GM18951 (cell line): ENCODE data around the gene INTS1.

Source experiments
- POLR2A ChIP-seq: IDR thresholded peaks from 4 replicates; pipeline ENCODE4 v1.6.1; 2011; ENCODE audit warnings: mild to moderate bottlenecking; ENCODE audit not compliant: insufficient read length, insufficient read depth; ENCODE audit errors: extremely low read depth
- in situ Hi-C: fragments of 300-500 bp; cut with MboI; formaldehyde crosslinking; loops from one replicate; pipeline ENCODE4 v1.12.0; 2022; ENCODE audit warnings: low sequenced_read_pairs, mixed read lengths, inconsistent platforms; ENCODE audit not compliant: unreplicated experiment

Gene INTS1

DNA sequence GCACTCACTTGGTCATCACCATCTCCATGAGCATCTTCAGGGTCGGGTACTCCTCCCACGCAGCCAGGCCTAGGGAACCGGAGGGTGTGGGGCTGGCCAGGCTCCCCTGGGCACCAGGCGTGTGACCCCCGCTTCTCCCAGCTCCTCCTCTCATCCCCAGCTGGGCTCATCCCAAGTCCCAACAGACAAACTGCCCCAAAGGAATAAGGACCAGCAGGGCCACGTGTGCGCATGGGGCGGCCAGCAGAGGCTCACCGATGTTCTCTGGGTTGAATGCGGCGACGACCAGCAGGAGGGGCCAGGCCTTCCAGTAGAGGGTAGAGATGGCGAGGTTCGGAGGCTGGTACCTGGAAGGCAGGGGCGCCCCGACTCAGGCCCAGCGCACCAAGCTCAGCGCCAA lies 14.9 kb downstream of the INTS1 start:
- in situ Hi-C loops, result no loop called here

DNA sequence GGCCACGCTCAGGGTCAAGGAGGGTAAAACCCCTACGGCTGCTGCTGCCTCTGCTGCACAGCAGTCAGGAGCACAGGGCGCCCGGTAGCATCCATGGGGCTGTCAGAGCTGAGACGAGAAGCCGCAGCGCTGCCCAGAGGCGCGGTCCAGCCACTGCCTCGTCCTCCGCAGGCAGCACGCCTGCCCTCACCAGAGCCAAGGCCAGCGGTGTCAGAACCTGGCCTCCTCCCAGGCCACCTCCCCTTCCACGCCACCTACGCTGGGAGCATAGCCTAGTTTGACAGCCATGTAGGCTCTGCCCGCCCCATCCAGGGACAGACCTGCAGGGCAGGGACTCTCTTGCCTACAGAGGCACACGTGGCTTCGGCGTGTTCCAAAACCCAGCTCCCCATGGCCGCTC lies 16.2 kb downstream of the INTS1 start:
- TF ChIP-seq POLR2A, result no peak
- in situ Hi-C loops, result no loop called here

More for the DNA sequence above, 14.9 kb downstream of the INTS1 start:
- no peak for TF ChIP-seq POLR2A

DNA sequence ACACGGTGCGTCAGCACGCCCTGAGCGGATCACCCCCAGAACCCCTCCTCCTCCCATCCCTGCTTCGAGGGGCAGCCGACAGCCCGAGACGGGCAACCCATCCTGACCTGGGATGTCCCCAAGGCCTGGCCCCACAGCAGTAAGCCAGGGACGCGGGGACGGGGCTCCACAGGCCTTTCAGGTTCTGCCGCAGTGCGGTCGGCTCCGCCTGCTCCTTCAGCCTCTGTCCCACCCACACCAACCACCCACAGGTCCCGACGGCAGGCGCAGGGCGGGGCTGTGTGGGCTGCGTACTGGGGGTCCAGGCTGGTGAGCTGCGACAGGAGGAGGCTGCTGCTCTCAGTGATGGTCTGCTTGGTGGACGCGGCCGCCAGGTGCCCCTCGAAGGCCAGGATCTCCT lies 16.7 kb downstream of the INTS1 start:
- no peak for TF ChIP-seq POLR2A
- in situ Hi-C loops, result no loop called here

DNA sequence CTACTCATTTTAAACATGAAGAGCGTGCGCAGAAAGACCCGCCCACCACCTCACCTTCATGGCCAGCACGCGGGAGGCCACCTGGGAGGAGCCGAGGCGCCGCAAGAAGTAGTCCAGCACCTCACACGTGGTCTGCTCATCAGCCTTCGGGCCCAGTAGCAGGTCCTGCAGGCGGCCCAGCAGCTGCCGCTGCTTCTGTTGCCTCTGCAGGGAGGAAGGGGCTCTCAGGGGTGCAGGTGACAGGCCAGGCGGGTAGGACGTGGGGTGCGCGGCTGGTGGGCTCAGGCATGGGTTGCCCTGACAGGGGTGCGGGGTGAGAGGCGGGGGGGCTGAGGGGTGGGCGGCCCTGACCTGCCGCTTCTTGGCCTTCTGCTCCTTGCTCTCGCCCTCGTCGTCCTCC lies 17.6 kb downstream of the INTS1 start:
- no peak for TF ChIP-seq POLR2A
- in situ Hi-C loops, result no loop called here

DNA sequence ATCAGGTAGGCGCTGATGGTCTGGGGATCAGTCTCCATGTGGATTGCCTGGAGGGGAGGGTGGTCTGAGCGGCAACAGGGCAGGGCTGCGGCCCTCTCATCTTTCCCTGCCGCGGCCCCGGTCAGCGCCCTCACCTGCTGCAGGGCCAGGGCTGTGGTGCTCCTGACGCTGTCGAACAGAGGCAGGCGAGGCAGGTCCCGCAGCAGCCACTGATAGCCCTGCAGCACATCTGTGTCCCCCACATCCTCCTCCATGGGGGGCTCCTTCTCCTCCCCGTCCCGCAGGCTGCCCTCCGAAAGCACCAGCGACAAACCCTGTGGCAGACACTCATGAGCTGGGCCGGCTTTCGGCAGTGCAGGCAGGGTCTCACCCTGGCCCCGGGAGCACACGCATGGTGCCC lies 19.0 kb downstream of the INTS1 start:
- TF ChIP-seq POLR2A, result no peak
- in situ Hi-C loops, result no loop called here

DNA sequence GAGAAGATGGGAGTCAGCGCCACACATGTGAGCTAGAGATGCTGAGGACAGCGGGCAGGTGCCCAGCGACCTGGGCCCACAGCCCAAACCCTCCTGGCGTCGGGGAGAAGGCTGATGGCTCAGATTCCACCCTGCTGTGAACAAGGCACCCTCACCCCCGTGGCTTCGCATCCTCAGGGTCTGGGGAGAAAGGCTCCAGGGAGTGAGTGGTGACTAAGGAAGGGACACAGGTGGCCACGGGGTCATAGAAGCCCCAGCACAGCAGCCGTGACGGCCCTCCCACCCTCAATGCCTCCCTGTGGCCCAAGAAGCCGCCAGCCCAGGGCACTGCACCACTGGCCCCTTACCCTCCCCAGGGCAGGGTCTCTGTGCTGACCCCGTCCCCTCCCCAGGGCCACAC lies 19.6 kb downstream of the INTS1 start:
- no peak for TF ChIP-seq POLR2A
- in situ Hi-C loops, result no loop called here

DNA sequence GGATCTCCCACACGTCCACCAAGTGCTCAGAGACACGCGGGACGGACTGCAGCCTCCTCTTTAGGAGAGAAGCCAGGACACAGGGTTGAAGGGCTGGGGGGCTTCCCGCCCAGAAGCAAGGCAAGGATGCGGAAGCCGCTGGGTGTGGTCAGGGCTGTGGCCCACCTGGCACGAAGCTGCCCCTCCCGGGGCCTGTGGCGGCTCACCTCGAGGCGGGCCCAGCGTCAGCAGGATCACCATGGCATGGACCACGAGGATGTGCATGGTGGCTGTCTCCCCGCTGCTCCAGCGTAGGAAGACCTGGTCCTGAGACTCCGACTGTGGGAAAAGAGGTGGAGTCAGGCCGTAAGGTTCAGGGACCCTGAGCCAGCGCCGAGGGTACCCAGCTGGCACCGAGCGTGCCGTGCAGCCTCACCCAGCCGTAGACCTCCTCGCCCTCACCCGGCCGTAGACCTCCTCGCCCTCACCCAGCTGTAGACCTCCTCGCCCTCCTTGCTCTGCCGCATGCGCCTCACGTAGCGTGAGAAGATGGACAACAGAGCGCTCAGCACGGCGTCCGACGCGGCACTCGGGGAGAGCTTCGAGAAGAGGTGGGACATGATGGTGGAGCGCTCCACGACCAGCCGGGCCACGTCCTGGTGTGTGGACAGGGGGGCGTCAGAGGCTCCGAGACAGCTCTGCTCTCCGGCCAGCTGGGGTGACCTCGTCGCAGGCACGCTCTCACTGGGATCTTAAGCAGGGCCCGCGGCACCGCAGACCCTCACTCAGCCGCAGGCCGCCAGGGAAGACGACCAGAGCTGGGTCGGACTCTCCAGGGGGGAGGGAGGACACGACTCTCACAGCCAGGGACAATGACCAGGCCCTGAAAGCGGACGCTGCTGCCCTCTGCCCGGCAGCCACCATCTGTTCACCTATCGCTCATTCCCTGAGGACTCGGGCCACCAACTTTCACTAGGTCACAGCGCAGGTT lies 20.4 kb downstream of the INTS1 start:
- in situ Hi-C loops, result no loop called here
- no peak for TF ChIP-seq POLR2A

DNA sequence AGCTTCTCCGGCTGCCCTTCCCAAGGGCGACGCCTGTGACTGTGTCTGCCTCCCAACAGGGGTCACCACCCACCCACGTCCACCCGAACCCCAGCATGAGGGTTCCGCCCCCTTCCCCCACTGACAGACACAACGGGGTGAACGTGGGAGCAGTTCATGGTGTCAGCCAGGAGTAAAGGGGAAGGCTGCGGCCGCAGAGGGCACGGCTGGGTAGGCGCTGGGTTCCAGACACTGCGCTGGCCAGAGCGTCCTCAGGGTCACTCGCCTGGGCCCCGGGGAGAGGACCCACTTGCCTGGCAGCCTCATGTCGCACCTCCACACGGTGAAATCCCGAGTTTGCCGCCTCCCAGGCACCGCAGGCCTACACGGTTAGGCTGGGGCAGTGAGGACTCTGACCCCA lies 21.1 kb downstream of the INTS1 start:
- no peak for TF ChIP-seq POLR2A
- in situ Hi-C loops, result no loop called here

DNA sequence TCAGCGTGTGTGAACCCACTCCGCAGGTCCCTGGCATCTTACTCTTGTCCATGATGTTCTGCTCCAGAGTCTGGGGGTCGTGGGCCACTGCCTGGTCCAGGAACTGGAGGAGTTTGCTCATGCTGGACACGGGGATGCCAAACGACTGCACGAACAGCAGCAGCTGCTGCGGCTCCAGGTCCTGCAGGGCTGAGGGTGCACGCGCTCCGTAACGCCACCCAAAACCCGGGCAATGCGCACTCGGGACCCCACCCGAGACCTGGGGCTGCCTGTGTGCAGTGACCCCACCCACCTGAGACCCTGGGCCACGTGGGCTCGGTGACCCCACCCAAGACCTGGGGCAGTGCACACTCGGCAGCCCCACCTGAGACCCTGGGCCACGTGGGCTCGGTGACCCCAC lies 22.9 kb downstream of the INTS1 start:
- in situ Hi-C loops, result no loop called here
- no peak for TF ChIP-seq POLR2A

DNA sequence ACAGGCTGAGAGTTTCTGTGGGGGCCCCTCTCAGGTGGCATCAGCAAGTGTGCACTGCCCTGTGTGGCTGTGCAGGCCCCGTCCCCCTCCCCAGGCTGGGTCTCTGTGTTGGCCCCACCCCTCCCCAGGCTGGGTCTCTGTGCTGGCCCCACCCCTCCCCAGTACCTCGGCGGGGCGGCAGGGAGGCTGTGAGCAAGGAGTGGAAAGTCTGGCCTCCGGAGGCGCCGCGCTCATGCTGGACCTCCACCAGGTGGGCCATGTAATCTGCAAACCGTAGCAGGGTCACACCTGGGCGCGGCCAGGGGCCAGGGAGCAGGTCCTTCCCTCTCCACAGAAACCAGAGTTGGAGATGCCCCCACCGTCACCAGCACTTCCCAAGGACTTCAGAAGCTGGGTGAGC lies 23.5 kb downstream of the INTS1 start:
- in situ Hi-C loops, result no loop called here
- no peak for TF ChIP-seq POLR2A

DNA sequence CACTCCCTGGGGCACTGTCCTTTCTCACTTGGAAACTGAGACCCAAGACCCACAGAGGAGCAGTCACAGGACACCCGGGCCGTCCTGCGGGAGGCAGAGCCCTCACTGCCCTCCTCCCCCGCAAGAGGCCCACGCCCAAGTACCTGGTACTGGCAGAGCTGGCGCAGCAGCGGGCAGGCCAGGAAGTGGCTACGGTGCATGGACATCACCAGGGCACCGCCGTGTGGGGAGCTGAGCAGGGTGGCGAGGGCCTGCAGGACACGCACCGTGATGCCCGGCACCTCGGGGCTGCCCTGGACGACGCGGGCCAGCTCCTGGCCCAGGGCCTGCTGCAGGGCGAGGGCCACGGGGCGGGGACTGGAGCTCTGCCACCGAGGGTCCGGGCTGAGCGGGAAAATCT lies 24.9 kb downstream of the INTS1 start:
- in situ Hi-C loops, result no loop called here
- TF ChIP-seq POLR2A, result no peak

DNA sequence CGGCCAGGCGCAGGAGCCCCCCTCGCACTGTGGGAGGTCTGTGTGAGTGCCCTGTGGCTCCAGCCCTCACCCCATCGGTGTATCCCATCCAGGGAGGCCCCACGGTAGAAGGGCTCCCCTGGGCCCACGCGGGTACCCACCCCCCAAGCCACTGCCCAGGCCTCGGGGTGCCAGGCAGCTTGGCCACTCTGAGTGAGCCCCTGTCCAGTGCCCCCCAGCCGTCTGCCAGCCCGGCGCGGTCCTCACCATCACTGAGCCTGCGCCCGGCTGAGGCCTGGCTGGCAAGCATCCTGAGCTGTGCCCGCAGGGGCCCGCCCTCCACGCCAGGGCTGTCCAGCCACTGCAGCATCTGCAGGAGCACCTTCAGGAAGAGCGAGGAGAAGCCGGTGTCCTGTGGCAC lies 25.7 kb downstream of the INTS1 start:
- TF ChIP-seq POLR2A, result no peak
- in situ Hi-C loops, result no loop called here

DNA sequence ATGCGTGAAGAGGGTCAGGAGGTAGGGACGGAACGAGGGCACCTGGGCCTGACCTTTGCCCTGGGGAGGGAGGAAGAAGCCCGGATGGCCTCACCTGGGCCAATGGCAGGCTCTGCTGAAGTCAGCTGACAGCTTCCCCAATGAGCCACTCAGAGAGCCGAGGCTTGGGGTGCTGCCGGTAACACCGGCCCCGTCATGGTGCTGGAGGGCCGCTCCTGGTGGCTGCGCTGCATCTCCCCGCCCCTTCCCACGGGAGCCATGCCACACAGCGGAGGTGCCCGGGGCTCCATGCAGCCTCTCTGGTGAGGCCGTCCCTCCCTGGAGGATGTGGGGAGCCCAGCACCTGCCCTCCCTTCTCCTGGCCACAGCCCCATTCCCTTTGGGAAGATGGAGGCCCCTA lies 27.3 kb downstream of the INTS1 start:
- no peak for TF ChIP-seq POLR2A
- in situ Hi-C loops, result no loop called here

DNA sequence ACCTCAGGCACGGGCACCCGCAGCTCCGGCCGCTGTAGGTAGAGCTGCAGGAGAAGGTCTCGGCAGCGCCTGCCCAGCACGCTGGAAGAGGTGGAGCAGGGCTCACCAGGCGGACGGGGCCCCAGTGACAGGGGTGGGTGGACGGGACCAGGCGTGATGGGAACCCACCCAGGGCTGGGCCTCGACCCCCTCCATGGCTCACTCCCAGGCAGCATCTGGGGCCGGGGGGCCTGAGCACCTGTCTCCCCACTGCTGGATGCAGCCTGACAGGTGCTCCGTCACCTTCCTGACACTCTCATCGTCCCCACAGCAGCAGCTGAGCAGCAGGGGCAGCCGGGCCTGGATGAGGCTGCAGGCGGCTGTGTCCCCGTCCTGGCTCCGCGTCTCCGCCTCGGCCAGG lies 28.2 kb downstream of the INTS1 start:
- TF ChIP-seq POLR2A, result no peak
- in situ Hi-C loops, result no loop called here

DNA sequence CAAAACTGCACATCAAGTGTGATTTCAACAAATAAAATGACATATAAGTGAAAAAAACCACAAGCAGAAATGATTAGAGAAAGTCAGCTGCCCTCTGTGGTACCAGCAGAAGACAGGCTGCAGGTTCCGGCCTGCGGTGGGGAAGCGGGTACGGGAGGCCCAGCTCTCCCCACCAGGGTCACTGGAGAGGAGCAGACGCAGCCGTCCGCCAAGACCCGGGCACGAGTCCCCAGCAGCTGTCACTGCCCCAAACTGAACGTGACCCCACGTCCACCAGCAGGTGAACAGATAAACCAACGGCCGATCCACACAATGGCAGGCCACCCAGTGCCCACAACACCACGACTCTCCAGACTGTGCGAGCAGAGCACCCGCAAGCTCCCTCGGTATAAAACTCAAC lies 28.8 kb downstream of the INTS1 start:
- no peak for TF ChIP-seq POLR2A
- in situ Hi-C loops, result no loop called here

DNA sequence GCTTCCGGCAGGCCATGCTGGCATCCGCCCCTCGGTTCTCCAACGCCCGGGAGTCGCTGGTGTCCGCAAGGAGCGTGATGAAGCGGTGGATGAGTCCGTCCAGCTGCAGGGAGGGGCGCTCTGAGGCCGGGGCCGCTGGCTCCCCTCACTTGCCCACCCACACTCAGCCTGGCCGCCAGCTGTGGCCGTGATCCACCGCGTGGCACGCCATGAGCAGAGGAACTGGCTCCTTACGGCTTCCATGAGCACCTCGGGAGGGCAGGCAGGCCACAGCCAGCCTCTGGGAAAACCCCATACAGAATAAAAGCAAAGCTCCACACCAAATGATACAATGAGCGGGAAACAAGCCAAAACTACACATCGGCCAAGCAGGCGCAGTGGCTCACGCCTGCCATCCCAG lies 29.5 kb downstream of the INTS1 start:
- in situ Hi-C loops, result no loop called here
- TF ChIP-seq POLR2A, result no peak
